Prostate gland (tissue), 2 donors: ENCODE results near the gene TFAP2A. TPM values are rescaled to one million over a fixed set of nuclear protein-coding genes. Genes with fewer than 3 reads are reported as not detected.

Experiments
- DNase-seq: peaks from one replicate; pipeline ENCODE4 v3.0.0-alpha.2; 2019; ENCODE audit warnings: low spot score
- H3K27ac ChIP-seq, 2 donors: fragments of 200-600 bp; sonication (generic); 2 replicates each; pipeline ENCODE4 v1.5.1; 2017 to 2019
- H3K27me3 ChIP-seq: fragments of 200-600 bp; sonication (generic); replicated peaks from 2 replicates; pipeline ENCODE4 v1.5.1; 2019; ENCODE audit not compliant: insufficient read depth
- H3K36me3 ChIP-seq, 2 donors: fragments of 200-600 bp; sonication (generic); 1 replicate in 1 of 2; 2 replicates in 1 of 2; pipeline versions ENCODE4 v1.5.1 to v1.8.1; 2017 to 2019
- H3K4me1 ChIP-seq: fragments of 200-600 bp; sonication (generic); replicated peaks from 2 replicates; pipeline ENCODE4 v1.5.1; 2019
- H3K4me3 ChIP-seq, 2 donors: fragments of 200-600 bp; sonication (generic); 2 replicates each; pipeline ENCODE4 v1.5.1; 2017 to 2019
- H3K9me3 ChIP-seq: fragments of 200-600 bp; sonication (generic); 2 replicates; pipeline ENCODE4 v1.5.1; 2017
- CTCF ChIP-seq, 4 experiments: fragments of 200-600 bp in 2 of 4; fragments of 450-650 bp in 2 of 4; sonication (generic) in 2 of 4; IDR thresholded peaks; 1 replicate in 3 of 4; 2 replicates in 1 of 4; pipeline ENCODE4 v1.5.1; 2016 to 2019; ENCODE audit warnings: antibody characterized with exemption in 4 of 4, mild to moderate bottlenecking in 2 of 4, moderate library complexity in 2 of 4
- POLR2A ChIP-seq: fragments of 450-650 bp; IDR thresholded peaks from one replicate; pipeline ENCODE4 v1.6.1; 2016; ENCODE audit warnings: antibody characterized with exemption, mild to moderate bottlenecking
- POLR2AphosphoS5 ChIP-seq: sonication (generic); formaldehyde crosslinking; IDR thresholded peaks from one replicate; pipeline ENCODE4 v1.6.1; 2017; ENCODE audit warnings: antibody characterized with exemption
- WGBS: methylation state at CpG from one replicate; pipeline ENCODE4 v1.1.5; 2018; 5-methylcytosine and 5-hydroxymethylcytosine counted together
- intact Hi-C: fragments of 100-400 bp; cut with DNase I; formaldehyde crosslinking; loops from one replicate; pipeline ENCODE4 v1.14.2; 2022
- total RNA-seq, 2 donors: library from RNA; depleted of rRNA; stranded (reverse); fragments of >200 nt; gene quantifications; one replicate each; pipeline ENCODE4 v1.1.0, GENCODE V29; 2016

TFAP2A gene
- total RNA-seq, 2 donors from 2014 or later, result 16.0 to 20.4 TPM

GRCh38 chr6:10373642-10374359, 41.1 kb downstream of the TFAP2A start:
- 31% methylated on average over 3 of the region's 3 CpGs for WGBS
- intact Hi-C loops, result no loop called here
- no peak for TF ChIP-seq CTCF (IDR thresholded peaks at IDR 0.05)
- no peak for TF ChIP-seq POLR2AphosphoS5
- no peak for TF ChIP-seq POLR2A
- Histone ChIP-seq H3K9me3 (no peaks in the 10 kb centered on the region), H3K36me3 (no peaks in the 10 kb centered on the region), H3K4me1 (no peaks in the 10 kb centered on the region), H3K27me3 (no peaks in the 10 kb centered on the region), H3K27ac (no peak overlapping the region), H3K4me3 (no peak overlapping the region)
- no peak for DNase-seq

GRCh38 chr6:10369896-10370295, 45.0 kb downstream of the TFAP2A start:
- Histone ChIP-seq H3K4me3 (no peak overlapping the region), H3K9me3 (no peaks in the 10 kb centered on the region), H3K27ac (no peak overlapping the region), H3K36me3 (no peaks in the 10 kb centered on the region), H3K27me3 (no peaks in the 10 kb centered on the region), H3K4me1 (no peaks in the 10 kb centered on the region)
- TF ChIP-seq POLR2A, result no peak
- no peak for TF ChIP-seq CTCF (IDR thresholded peaks at IDR 0.05)
- TF ChIP-seq POLR2AphosphoS5, result no peak
- no peak for DNase-seq
- 93% methylated on average over 5 of the region's 5 CpGs for WGBS
- intact Hi-C loops, result no loop called here

GRCh38 chr6:10368861-10369260, 46.0 kb downstream of the TFAP2A start:
- no peak overlapping the region for H3K4me3 ChIP-seq
- H3K27ac ChIP-seq, result no peak overlapping the region
- no peaks in the 10 kb centered on the region for H3K27me3 ChIP-seq
- intact Hi-C loops, result no loop called here
- DNase-seq, result no peak
- no peaks in the 10 kb centered on the region for H3K36me3 ChIP-seq
- WGBS, result 68% methylated on average over 3 of the region's 3 CpGs
- TF ChIP-seq CTCF (IDR thresholded peaks at IDR 0.05) (no peak), POLR2A (no peak), POLR2AphosphoS5 (no peak)
- H3K9me3 ChIP-seq, result no peaks in the 10 kb centered on the region
- H3K4me1 ChIP-seq, result no peaks in the 10 kb centered on the region

GRCh38 chr6:10363911-10364310, 51.0 kb downstream of the TFAP2A start:
- Histone ChIP-seq H3K27ac (no peak overlapping the region), H3K4me3 (no peak overlapping the region), H3K4me1 (no peaks in the 10 kb centered on the region), H3K36me3 (no peaks in the 10 kb centered on the region), H3K27me3 (no peaks in the 10 kb centered on the region), H3K9me3 (no peaks in the 10 kb centered on the region)
- DNase-seq, result no peak
- WGBS, result 90% methylated on average over 6 of the region's 6 CpGs
- intact Hi-C loops, result no loop called here
- no peak for TF ChIP-seq POLR2AphosphoS5
- no peak for TF ChIP-seq CTCF (IDR thresholded peaks at IDR 0.05)
- TF ChIP-seq POLR2A, result no peak

- 86% methylated on average over 2 of the region's 2 CpGs for WGBS
- no peaks in the 10 kb centered on the region for H3K9me3 ChIP-seq
- no peak for DNase-seq
- intact Hi-C loops, result no loop called here
- no peak overlapping the region for H3K27ac ChIP-seq
- no peaks in the 10 kb centered on the region for H3K27me3 ChIP-seq
- H3K36me3 ChIP-seq, result no peaks in the 10 kb centered on the region
- no peaks in the 10 kb centered on the region for H3K4me1 ChIP-seq
- no peak for TF ChIP-seq POLR2A
- TF ChIP-seq POLR2AphosphoS5, result no peak
- TF ChIP-seq CTCF (IDR thresholded peaks at IDR 0.05), result no peak
- no peak overlapping the region for H3K4me3 ChIP-seq
Measured at GRCh38 chr6:10362300-10362699, 52.6 kb downstream of the TFAP2A start.
